ENCODE data around the gene GPC3. TPM values are rescaled to one million over a fixed set of nuclear protein-coding genes. Genes with fewer than 3 reads are reported as not detected.

The GPC3 gene
- total and polyA plus RNA-seq, 2 of the 4 experiments (the other 2 are of a cell fraction): not detected

DNA sequence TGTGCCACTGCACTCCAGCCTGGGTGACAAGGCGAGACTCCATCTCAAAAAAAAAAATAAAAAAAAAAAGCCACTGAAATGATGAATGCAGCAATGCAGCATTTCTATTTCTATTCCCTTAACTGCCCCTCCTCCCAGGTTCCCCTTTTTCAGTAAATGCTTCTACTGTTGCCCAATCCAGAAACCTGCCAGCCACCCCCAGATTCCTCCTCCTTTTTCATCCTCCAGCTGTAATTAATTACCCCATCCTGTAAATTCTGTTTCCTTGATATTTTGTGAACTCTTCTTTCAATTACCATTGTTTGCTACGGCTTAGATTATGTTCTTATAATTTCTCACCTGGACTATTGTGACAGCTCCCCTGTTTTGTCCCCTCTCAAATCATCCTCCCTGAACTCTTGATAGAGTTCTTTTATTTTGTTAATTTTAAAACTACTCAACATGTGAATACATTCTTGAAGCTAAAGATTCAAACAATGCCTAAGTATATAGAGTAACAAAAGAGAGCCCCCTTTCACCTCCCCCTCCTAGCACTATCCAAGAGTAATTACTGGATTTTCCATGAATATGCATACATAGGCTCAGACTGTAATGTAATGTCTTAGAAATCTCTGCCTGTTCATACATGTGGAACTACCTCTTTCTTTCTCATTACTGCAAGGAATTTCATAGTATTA lies 429.5 kb downstream of the GPC3 start:
- ChIA-PET POLR2A (ENCODE audit: unreplicated experiment) (no interaction called here), CTCF (no interaction called here)
- H3K79me1 ChIP-seq (ENCODE audit: low read depth in 1 of 2, low read length in 2 of 2): no peaks in the 10 kb centered on the region
- H3K18ac ChIP-seq (ENCODE audit: low read depth, low read length): no peak overlapping the region
- H4K91ac ChIP-seq (ENCODE audit: insufficient read depth, low read depth, low read length): no peak overlapping the region
- no peak overlapping the region for H4K5ac ChIP-seq (ENCODE audit: low read depth, low read length)
- H3K4me1 ChIP-seq (ENCODE audit: control insufficient read depth, insufficient read depth, low read length): no peaks in the 10 kb centered on the region
- no peak overlapping the region for H2AK9ac ChIP-seq (replicated peaks; ENCODE audit: low read depth, low read length, poor library complexity)
- BruUV-seq (replicated peaks): no TSS peak
- H4K20me1 ChIP-seq (ENCODE audit: insufficient read depth, low read length): no peaks in the 10 kb centered on the region
- H3K23ac ChIP-seq (ENCODE audit: low read depth, low read length): no peak overlapping the region
- H3K9me3 ChIP-seq (ENCODE audit: control insufficient read depth, insufficient read depth, low read length): peaks cover 7% of the 10 kb centered on the region
- no peak overlapping the region for H3K4me3 ChIP-seq (ENCODE audit: insufficient read depth, low read depth, low read length)
- DNase-seq (no peak), ATAC-seq (ENCODE audit: low read depth) (no peak)
- H2BK120ac ChIP-seq (ENCODE audit: low read depth, low read length): no peak overlapping the region
- no peak overlapping the region for H3K27ac ChIP-seq (ENCODE audit: insufficient read depth, low read length)
- dilution Hi-C loops (cut with HindIII; ENCODE audit: low sequenced_read_pairs, unreplicated experiment) (no loop called here), intact Hi-C loops (cut with micrococcal nuclease) (no loop called here), in situ Hi-C loops (cut with MboI; ENCODE audit: low sequenced_read_pairs) (no loop called here)
- no peak overlapping the region for H3K4ac ChIP-seq (ENCODE audit: low read depth, low read length)
- H3K4me2 ChIP-seq (ENCODE audit: low read depth, low read length): no peak overlapping the region
- H2BK5ac ChIP-seq (ENCODE audit: low read depth, low read length, poor library complexity, severe bottlenecking): no peak overlapping the region
- no peaks in the 10 kb centered on the region for H3K36me3 ChIP-seq (ENCODE audit: control insufficient read depth, insufficient read depth, low read length)
- no peak overlapping the region for H4K8ac ChIP-seq (ENCODE audit: low read depth in 2 of 2, low read length in 2 of 2)
- no peak overlapping the region for H2AK5ac ChIP-seq (ENCODE audit: low read depth, low read length)
- no peak overlapping the region for H3K14ac ChIP-seq (replicated peaks; ENCODE audit: low read depth, low read length)
- H3K27me3 ChIP-seq (ENCODE audit: control insufficient read depth, insufficient read depth, low read length): peaks cover 3% of the 10 kb centered on the region
- no peak overlapping the region for H2AFZ ChIP-seq (replicated peaks; ENCODE audit: low read length, poor library complexity)
- no peaks in the 10 kb centered on the region for H3K9me1 ChIP-seq (ENCODE audit: insufficient read depth, low read length)
- no peak overlapping the region for H2BK20ac ChIP-seq (ENCODE audit: low read depth, low read length)
- H3K56ac ChIP-seq (ENCODE audit: extremely low read depth, insufficient read depth, low read length): no peak overlapping the region
- no peak overlapping the region for H2BK15ac ChIP-seq (ENCODE audit: low read depth, low read length)
- TF ChIP-seq CEBPB (IDR thresholded peaks at IDR 0.05; ENCODE audit: low read depth, low read length) (no peak), POLR2A (IDR thresholded peaks at IDR 0.05; ENCODE audit: low read depth, low read length) (no peak), USF2 (IDR thresholded peaks at IDR 0.05; ENCODE audit: low read depth, low read length) (no peak), RAD21 (IDR thresholded peaks at IDR 0.05; ENCODE audit: low read length) (no peak), CHD1 (IDR thresholded peaks at IDR 0.05; ENCODE audit: low read depth, low read length) (no peak), CTCF (conservative IDR thresholded peaks at IDR 0.05; ENCODE audit: low read depth, low read length) (no peak), BHLHE40 (IDR thresholded peaks at IDR 0.05; ENCODE audit: low read depth, low read length) (no peak), MAFK (IDR thresholded peaks at IDR 0.05; ENCODE audit: low read depth, low read length) (no peak), FOS (IDR thresholded peaks at IDR 0.05; ENCODE audit: low read depth, low read length) (no peak), RFX5 (IDR thresholded peaks at IDR 0.05; ENCODE audit: low read depth, low read length) (no peak), MXI1 (IDR thresholded peaks at IDR 0.05; ENCODE audit: borderline replicate concordance, low read depth, low read length) (no peak), MAZ (IDR thresholded peaks at IDR 0.05; ENCODE audit: borderline replicate concordance, low read depth, low read length) (no peak), NFE2L2 (IDR thresholded peaks at IDR 0.05; ENCODE audit: low read depth, low read length) (no peak), SMC3 (IDR thresholded peaks at IDR 0.05; ENCODE audit: low read depth, low read length) (no peak), ELK1 (IDR thresholded peaks at IDR 0.05; ENCODE audit: borderline replicate concordance, low read depth, low read length) (no peak), RCOR1 (IDR thresholded peaks at IDR 0.05; ENCODE audit: insufficient replicate concordance, low read length) (no peak)
- H3K9ac ChIP-seq (ENCODE audit: low read depth, low read length): no peak overlapping the region
- WGBS, 2 experiments (ENCODE audit: extremely low coverage in 2 of 2, insufficient read length in 1 of 2): no CpG with 5 or more reads among the region's 2 CpGs

Measured in IMR-90 (cell line).